ENCODE measurements around the gene UPF1. TPM values are rescaled to one million over a fixed set of nuclear protein-coding genes. Genes with fewer than 3 reads are reported as not detected.

Gene UPF1
- total RNA-seq, 1 donor from 2014 or later, result 117 TPM

DNA sequence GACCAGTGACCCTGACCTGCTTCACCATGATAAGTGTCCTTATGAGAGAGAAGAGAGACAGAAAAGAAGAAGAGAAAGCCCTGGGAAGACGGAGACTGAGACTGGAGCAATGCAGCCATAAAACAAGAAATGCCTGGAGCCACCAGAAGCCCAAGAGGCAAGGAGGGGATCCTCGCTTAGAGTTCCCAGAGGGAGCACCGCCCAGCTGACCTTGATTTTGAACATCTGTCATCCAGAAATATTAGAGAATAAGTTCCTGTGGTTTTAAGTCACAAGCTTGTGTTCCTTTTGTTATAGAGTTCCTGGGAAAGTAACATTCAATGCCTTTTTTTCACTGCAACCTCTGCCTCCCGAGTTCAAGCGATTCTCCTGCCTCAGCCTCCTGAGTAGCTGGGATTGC lies 44.0 kb downstream of the UPF1 start:
- DNase-seq (ENCODE audit: low spot score), result no peak

DNA sequence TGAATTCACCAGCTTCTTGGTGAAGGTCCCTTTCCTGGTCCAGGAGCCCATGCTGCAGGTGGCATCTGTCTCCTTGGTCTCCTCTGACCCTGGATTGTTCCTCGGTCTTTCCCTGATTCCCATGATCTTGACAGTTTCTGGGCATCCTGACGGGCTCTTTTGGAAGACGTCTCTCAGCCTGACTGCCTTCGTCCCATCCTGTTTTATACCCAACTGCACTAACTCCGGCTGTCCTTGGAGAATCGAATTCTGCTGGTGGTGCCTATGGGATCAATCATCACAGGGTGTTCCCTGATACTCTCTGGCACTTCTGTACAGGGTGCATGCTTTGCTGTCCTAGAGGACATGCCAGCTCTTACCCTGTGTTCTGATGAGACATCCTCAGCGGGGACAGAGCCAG lies 45.1 kb downstream of the UPF1 start:
- DNase-seq (ENCODE audit: low spot score), result no peak

DNA sequence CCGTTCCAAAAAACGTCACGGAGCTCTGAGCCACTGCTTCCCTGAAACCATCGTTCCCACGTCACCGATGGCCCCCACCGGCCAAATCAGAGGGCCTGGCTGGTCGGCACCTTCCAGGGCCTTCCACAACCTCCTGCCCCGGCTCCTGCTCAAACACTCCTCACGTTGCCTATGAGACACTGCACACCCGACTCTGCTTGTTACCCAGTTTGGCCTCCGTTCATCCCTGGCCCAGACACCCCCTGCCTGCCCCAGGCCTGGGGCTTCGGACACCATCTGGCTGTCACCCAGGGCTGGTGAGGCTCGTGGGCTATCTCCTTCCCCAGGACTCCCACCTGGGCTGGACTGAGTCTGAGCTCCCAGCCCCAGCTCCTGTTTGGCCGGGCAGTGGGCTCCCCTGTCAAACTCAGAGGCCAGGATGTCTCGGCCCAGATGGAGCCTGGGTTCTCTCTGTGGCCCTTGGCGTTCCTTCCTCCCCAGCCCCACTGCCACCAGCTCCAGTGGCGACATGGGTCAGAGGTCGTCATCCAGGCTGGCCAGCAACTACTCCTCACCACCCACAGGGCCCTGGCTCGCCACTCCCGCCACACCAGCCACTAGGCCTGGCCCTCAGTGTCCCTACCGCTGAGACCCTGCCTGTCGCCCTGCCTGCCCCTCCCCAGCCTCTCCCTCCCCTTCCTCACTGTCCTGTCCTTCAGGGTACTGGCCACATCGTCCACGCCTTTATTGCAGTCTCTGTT lies 46.5 kb downstream of the UPF1 start:
- no peak for DNase-seq (ENCODE audit: low spot score)

DNA sequence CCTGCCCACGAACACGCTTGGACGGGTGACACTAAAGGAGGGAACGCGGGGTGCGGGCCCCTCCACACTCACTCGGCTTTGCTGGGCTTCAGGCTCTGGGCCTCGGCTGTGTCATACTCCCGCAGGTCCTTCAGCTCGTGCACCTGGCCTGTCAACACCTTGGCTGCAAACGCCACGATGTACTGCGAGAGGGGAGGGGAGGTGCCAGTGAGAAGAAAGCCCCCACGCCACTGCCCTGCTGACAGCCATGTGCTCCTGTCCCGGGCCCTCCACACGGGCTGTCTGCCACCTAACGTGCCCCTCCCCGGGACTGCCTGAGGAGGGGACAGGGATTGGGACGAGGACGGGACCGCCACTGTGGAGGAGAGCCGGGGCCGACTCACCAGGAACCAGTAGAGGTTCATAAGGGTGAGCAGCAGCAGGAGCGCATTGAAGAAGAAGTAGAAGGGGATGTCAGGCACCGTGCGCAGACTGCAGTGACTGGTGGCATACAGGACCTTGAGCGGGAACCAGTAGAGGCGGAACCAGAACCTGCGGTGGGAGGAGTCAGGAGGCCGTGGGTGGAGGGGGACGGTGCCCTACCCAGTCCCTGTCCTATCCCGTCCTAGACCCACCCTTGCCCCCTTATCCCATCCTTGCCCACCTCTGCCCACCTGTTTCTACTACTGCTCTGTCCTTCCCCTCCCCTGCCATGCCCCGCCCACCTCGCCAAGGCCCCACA lies 47.3 kb downstream of the UPF1 start:
- no peak for DNase-seq (ENCODE audit: low spot score)

DNA sequence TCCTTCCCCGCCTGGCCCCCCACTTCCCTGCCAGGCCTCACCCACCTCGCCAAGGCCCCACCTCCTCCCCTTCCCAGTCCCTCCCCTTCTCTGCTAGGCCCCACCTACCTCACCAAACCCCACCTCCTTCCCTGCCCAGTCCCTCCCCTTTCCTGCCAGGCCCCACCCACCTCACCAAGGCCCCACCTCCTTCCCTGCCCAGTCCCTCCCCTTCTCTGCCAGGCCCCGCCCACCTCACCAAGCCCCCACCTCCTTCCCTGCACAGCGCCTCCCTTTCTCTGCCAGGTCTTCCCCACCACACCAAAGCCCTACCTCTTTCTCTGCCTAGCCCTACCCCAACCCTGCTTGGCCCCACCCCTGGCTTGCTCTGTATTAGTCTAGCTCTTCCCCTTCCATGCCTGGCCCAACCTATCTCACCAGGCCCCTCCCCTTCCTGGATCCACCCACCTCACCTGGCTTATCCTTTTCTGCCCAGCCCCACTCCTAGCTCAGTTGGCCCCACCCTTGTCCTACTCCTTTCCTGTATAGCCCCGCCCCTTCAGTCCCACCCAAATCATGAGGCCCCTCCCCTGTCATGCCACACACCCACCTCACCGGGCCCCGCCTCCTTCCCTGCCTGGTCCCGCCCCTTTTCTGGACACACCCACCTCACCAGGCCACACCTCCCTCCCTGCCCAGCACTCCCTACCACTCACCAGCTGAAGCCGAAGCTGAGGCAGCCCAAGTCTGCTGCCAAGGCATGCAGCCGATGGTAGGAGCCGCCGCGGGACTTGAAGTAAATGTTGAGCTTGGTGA lies 48.0 kb downstream of the UPF1 start:
- DNase-seq (ENCODE audit: low spot score), result no peak

DNA sequence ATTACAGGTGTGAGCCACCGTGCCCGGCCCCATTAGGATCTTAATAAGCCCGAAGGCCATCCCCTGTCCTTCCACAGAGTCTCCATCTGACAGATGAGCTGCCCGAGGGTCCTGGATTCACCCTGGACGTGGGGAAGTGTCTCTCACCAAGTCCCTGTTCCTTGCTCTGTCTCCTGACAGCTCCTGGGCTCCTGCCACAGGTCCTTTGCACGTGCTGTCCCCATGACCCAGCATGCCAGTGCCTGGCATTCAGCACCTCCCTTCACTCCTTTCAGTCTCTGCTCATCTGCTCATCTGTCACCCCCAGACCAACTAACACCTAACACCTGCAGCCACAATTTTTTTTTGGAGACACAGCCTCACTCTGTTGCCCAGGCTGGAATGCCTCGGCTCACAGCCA lies 49.7 kb downstream of the UPF1 start:
- DNase-seq (ENCODE audit: low spot score), result no peak

DNA sequence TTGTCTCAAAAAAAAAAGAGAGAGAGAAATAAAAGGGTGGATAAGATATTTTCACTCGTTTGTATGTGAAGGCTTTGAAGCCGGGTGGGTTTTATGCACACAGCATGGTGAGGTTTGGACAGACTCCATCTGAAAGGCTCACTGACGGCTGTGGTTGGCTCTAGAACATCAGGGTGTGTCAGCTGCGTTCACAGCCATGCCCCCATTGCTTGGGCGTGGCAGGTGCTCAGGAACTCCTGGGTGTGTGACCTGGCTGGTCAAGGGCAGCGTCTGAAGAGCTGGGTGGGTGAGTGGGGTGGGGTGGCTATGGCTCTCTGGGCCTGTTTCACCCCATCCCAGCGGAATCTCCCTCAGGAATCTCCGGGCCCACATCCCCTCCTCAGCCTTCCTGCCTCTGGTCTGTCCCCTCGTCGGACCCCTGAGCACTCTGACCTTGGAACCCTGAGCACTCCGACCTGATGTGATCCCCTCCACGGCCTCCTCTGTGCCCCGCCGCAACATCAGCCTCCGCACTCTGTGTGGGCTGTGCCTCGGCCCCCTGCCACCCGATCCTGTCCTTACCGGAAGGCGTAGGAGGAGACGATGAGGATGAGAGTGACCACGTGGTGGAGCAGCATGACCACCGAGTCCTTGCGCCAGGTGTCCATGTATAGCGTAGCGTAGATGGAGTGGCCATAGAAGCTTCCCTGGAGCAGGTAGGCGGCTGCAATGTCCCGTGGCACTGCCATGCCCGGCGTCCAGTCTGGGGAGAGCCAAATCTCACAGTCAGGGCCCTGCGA lies 52.0 kb downstream of the UPF1 start:
- no peak for DNase-seq (ENCODE audit: low spot score)

DNA sequence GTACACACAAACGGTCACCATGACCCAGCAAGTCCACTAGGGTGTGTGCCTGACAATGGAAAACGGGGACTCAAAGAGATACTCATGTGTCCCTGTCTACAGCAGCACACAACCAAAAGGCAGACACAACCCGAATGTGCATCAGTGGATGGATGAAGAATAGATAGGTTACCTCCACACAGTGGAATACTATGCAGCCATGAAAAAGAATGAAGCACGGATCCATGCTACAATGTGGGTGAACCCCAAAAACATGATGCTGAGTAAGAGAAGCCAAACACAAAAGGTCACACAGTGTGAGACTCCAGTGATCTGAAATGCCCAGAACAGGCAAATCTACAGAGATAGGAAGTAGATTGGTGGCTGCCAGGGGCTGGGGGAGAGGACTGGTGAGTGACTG lies 55.2 kb downstream of the UPF1 start:
- DNase-seq (ENCODE audit: low spot score), result no peak

DNA sequence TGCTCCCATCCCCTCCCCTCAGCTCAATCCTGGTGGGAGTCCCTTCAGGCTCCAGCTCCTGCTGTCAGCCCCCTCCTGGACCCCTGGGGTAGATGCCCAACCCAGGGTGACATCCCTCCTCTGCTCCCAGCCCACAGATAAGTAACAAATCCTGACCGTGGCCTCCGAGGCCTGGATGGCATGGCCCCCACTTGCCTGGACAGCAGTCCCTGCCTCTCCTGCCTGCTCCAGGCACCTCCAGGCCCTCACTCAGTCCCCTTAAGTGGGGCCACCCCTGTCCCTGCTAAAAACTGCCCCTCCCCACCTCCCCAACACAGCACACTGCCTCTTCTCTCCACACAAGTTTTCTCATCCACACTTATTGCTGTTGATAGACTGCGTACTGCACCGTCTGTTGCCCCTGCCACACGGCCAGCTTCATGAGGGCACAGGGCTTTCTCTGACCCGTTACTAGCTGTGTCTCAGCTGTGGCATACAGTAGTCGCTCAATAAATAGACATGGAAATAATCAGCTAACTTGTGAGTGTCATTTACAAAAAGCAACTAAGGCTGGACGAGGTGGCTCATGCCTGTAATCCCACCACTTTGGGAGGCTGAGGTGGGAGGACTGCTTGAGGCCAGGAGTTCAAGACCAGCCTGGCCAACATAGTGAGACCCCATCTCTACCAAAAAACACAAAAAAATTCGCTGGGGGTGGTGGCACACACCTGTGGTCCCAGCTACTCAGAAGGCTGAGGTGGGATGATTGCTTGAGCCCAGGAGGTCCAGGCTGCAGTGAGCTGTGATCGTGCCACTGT lies 58.4 kb downstream of the UPF1 start:
- no peak for DNase-seq (ENCODE audit: low spot score)

DNA sequence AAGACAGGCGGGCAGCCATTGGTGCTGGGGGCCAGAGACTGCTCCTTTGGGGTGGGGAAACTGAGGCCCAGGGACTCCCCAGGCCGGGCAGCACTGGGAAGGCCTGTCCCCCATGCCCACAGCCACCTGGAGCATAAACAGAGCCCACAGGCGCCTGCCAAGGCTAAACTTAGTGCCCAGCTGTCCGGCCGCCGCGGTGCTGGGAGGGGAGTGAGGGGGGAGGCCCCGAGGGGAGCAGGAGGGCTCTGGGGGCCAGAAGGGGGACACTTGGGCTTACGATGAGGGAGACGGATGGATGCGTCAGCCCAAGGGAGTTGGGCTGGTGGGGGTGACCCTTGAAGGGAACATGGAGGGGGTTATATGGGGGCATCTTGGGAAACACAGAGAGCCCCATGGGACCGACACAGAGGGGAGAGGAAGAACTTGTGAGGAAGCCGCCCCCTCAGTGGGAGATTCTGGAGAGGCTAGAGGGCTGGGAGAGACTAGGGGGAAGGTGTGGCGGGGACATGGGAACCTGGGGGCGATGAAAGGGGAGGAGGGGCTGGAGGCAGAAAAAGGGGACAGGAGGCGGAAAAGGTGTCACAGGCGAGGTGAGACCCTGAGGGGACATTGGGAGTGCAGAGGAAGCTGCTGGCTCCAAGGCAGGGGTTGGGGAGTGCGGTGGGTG lies 62.0 kb downstream of the UPF1 start:
- no peak for DNase-seq (ENCODE audit: low spot score)

DNA sequence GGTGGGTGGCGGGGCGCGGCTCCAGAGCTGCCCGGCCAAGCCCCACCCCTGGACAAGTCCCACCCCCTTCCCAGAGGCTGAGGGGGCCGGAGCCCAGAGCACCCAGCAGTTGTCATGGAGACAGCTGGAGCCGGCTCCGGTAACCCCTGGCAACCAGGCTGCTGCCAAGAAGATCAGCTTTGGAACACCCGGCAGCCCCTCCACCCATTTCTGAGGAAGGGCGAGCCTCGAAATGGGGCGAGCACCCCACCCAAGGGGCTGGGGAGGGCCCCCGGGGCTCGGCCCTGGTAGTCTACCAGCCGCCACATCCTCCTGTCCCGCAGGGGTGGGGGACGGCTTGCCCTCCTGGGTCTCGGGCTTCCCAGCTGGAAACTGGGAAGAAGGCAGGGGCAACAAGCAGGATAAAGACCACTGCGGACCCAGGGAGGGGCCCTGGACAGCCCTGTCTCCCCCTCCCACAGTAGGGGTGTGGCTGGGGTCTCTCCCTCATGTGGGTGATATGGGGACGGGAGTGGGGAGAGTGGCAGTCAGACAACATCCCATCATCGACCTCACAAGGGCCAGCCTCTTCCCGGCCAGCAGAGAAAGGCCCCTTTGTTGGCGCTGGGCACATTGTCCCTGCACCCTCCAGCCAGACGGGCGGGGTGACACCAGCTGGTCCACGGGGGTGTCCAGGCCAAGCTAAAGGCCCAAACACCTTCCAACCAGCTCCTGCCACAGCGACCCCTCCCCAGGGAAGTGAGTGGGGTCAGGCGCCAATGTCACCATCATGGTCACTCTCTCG lies 62.7 kb downstream of the UPF1 start:
- DNase-seq (ENCODE audit: low spot score), result no peak

DNA sequence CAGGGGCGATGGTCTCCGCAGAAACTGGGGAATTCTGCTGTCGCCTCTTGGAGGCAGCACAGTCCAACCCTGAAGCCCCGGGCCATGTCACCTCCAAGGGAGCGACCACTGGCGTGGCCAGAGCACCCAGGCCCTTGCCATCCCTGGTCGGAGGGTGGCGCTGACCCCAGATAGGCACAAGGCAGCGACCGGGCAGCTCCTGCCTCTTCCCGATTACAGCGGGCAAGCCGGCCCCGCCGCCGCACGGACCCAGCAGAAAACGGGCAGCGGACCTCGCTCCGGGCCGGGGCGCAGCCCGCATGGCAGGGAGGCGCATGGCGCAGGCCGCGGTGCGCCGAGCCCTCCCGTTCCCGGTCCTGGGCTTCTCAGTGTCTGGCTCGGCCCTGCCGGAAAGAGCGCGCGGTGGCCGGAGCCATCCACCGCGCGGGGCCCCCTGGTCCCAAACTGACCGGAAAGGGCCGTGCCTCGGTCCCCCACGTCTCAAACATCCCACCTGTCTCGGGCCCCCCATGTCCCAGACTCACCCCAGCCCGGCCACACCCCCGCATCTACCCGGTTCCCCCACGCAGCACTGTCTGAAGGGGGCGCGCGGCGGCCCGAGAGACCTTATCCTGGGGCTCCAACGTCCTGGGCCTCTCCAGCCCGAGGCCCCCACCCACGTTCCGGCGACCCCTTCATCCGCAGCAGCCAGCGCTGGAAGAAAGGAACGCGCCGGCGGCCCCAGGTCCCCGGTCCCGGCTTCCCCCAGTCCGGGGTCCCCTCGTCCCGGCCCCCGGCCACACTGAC lies 63.5 kb downstream of the UPF1 start:
- no peak for DNase-seq (ENCODE audit: low spot score)

DNA sequence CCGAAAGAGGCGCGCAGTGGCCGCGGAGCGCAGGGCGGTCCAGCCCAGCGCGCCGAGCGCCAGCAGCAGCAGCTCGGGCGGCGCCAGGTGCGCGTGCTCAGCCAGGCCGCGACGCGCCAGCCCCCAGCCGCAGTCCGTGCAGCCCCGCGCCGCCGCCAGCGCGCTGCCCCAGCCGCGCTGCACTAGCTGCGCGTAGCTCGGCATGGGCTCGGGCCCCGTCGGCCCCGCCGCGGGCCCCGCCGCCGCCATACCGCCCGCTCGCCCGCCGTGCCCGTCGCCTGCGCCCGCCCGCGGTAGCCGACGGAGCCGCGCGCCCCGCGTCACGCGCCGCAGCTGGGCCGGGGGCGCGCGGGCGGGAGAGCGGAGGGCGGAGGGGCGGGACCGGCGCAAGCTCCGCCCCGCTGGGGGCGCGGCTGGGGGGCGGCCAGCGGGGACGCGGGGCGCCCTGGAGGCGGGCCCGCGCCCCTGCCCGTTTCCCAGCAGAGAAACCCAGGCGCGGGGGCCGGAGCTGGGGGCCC lies 64.1 kb downstream of the UPF1 start, which contains the start of gene CERS1:
CERS1 (minus strand) TSS at position 335 of the 518 bp plus-strand sequence; CDS start at position 249, 86 bp downstream.
- no peak for DNase-seq (ENCODE audit: low spot score)

DNA sequence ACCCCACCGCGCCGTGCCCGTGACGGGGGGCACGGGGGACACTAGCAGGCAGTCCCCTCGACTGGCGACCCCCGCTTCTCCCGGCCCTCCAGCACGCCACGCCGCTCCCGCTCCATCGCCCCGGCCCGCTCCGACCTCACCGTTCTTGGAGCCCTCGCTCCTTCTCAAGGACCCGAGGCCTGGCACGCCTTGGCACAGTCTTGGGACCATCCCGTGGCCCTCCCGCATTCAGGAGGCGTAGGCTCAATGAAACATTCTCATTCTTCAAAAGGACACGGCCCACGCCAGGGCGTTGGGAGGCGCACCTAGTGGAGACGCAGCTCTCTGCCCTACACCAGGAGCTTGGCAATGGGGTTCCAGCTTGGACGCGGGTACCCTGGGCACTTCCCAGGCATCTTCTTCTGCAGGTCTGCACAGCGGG lies 64.7 kb downstream of the UPF1 start:
- DNase-seq (ENCODE audit: low spot score), result no peak

DNA sequence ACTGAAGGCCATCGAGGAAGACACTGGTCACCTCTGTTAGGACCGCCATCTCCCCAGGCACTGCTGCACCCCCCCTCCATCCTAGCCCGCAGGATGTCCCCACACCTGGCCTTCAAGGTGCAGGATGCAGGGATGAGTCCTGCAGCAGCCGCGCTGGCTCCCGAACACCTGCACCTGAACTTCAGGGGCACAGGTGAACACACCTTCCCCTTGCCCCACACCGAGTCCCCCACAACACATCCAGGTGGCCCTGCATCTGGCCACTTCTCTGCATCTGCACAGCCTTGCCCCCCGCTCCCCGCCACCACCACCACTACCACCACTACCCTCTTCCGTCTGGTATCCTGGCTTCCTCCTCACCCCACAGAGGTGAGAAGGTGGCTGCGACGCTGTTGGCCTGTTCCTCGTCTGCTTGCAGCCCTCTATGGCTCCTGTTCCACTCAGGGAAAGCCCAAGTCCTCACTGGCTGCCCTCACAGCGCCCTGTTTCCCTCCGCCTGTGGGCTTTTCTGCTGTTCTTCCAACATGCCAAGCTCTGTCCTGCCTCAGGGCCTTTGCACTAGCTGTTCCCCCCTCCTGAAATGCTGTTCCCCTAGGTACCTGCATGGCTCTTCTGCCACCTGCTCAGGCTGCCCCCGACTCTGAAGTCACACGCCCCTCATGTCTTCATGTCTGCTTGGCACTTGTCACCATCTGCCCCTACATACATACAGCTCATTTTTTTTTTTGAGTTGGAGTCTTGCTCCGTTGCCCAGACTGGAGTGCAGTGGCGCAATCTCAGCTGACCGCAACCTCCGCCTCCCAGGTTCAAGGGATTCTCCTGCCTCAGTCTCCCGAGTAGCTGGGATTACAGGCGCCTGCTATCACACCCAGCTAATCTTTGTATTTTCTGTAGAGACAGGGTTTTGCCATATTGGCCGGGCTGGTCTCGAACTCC lies 65.6 kb downstream of the UPF1 start:
- DNase-seq (ENCODE audit: low spot score), result no peak

DNA sequence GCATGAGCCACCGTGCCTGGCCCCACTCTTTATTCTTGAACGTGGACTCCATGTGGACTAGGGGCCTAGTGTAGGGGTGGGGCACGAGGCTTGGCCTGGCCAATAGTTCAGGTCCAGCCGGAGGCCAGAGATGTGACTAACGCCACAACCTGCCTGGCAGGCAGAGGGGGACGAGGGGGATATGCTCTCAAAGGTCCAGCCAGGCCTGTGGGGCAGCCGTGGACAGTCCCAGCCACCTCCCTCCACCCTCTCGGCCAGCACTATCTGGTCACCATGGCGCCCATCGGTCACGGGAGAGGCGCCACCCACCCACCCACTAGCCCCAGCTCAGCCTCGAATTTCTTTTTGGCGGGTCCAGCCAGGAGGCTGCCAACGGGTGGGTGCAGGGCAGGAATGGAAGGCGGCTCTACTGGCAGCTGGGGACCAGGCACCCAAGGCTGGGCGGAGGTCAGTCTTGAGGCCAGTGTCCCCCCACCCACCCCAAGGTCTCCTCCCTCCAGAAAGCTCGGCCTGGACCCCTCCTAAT lies 66.4 kb downstream of the UPF1 start:
- no peak for DNase-seq (ENCODE audit: low spot score)
